ENCODE data around the gene PEX11G. TPM values are rescaled to one million over a fixed set of nuclear protein-coding genes. Genes with fewer than 3 reads are reported as not detected.
A peak's percentile ranks its signal among the peaks of the same experiment; 100 is the strongest.

PEX11G gene
- total RNA-seq, 4 donors from 2014 or later: 0.51 to 1.4 (median 1.1) TPM; not detected in 1

- intact Hi-C loops (cut with DNase I; ENCODE audit: low total_unique reads): no loop called here
- Histone ChIP-seq H3K4me1 (peaks cover 24 to 33% of the 10 kb centered on the region in 2 donors), H3K9me3 (no peaks in the 10 kb centered on the region)
Measured at GRCh38 chr19:7519361-7520130, 30.7 kb upstream of the PEX11G start.

GRCh38 chr19:7516878-7517277, 28.0 kb upstream of the PEX11G start:
- intact Hi-C loops (cut with DNase I; ENCODE audit: low total_unique reads): loop anchor here (2.0 kb wide), 1 partner anchor 18 kb away; the partner anchor contains the start of gene PNPLA6

More at GRCh38 chr19:7519361-7520130, 30.7 kb upstream of the PEX11G start:
- no peak for DNase-seq
- H3K27me3 ChIP-seq: no peaks in the 10 kb centered on the region
- in situ Hi-C loops (cut with MboI; ENCODE audit: low sequenced_read_pairs in 4 of 4): no loop called here
- H3K4me3 ChIP-seq: no peak overlapping the region
- TF ChIP-seq CTCF (IDR thresholded peaks at IDR 0.05 in 4 of 5, conservative IDR thresholded peaks at IDR 0.05 in 1 of 5) (no peak), POLR2A (IDR thresholded peaks at IDR 0.05) (no peak)
- no peaks in the 10 kb centered on the region for H3K36me3 ChIP-seq
- ATAC-seq: no peak
- H3K27ac ChIP-seq: no peak overlapping the region

GRCh38 chr19:7516333-7516732, 27.5 kb upstream of the PEX11G start:
- Histone ChIP-seq H3K27ac (peak overlapping the region; percentile 78 to 85 (median 80)), H3K4me3 (peak overlapping the region; percentile 71 to 82 (median 76)), H3K36me3 (no peaks in the 10 kb centered on the region), H3K27me3 (no peaks in the 10 kb centered on the region), H3K4me1 (peaks cover 9 to 14% of the 10 kb centered on the region in 2 donors), H3K9me3 (no peaks in the 10 kb centered on the region)
- intact Hi-C loops (cut with DNase I; ENCODE audit: low total_unique reads): loop anchor here (2.0 kb wide), 1 partner anchor 18 kb away; the partner anchor contains the start of gene PNPLA6
- DNase-seq (no peak), ATAC-seq (no peak)
- TF ChIP-seq POLR2A (IDR thresholded peaks at IDR 0.05): no peak
- TF ChIP-seq CTCF (IDR thresholded peaks at IDR 0.05 in 4 of 5, conservative IDR thresholded peaks at IDR 0.05 in 1 of 5): no peak
- in situ Hi-C loops (cut with MboI; ENCODE audit: low sequenced_read_pairs in 4 of 4): no loop called here

More at GRCh38 chr19:7516878-7517277, 28.0 kb upstream of the PEX11G start:
- H3K4me1 ChIP-seq: peaks cover 11 to 19% of the 10 kb centered on the region in 2 donors
- DNase-seq (no peak), ATAC-seq (no peak)
- peak overlapping the region; percentile 78 to 85 (median 80) for H3K27ac ChIP-seq
- TF ChIP-seq CTCF (IDR thresholded peaks at IDR 0.05 in 4 of 5, conservative IDR thresholded peaks at IDR 0.05 in 1 of 5) (no peak), POLR2A (IDR thresholded peaks at IDR 0.05) (no peak)
- no peaks in the 10 kb centered on the region for H3K9me3 ChIP-seq
- H3K36me3 ChIP-seq: no peaks in the 10 kb centered on the region
- H3K27me3 ChIP-seq: no peaks in the 10 kb centered on the region
- peak overlapping the region; percentile 71 to 82 (median 76) for H3K4me3 ChIP-seq
- in situ Hi-C loops (cut with MboI; ENCODE audit: low sequenced_read_pairs in 4 of 4): no loop called here

- H3K4me3 ChIP-seq: peak within 1 kb of the TSS; percentile 71 to 82 (median 76)
- DNase-seq (peak; percentile 36 to 55), ATAC-seq (peak; percentile 71 to 81)
- no peaks in the 10 kb centered on the region for H3K36me3 ChIP-seq
- H3K9me3 ChIP-seq: no peaks in the 10 kb centered on the region
- H3K4me1 ChIP-seq: peaks cover 9 to 14% of the 10 kb centered on the region in 2 donors
- peak within 1 kb of the TSS; percentile 78 to 87 (median 84) for H3K27ac ChIP-seq
- in situ Hi-C loops (cut with MboI; ENCODE audit: low sequenced_read_pairs in 4 of 4): no loop called here
- intact Hi-C loops (cut with DNase I; ENCODE audit: low total_unique reads): loop anchor here (2.0 kb wide), 1 partner anchor 19 kb away; the partner anchor contains the start of gene PNPLA6
- no peaks in the 10 kb centered on the region for H3K27me3 ChIP-seq
- TF ChIP-seq CTCF (IDR thresholded peaks at IDR 0.05 in 4 of 5, conservative IDR thresholded peaks at IDR 0.05 in 1 of 5): no peak
- TF ChIP-seq POLR2A (IDR thresholded peaks at IDR 0.05): no peak
Measured at GRCh38 chr19:7515645-7516151, 26.9 kb upstream of the PEX11G start, which contains the start of gene ZNF358. Gene ZNF358, plus strand, starts transcription at chr19:7516103. Its CDS starts 3,140 bp downstream, at chr19:7519243.

Data from gastrocnemius medialis (tissue), 4 donors.